GM18861 (cell line): ENCODE data around the gene MUC13.

ENCODE experiments used
- ATAC-seq: cut with Tn5 transposase; IDR thresholded peaks from one replicate; pipeline ENCODE4 v1.9.1; 2021; ENCODE audit not compliant: unreplicated experiment

The MUC13 gene

DNA sequence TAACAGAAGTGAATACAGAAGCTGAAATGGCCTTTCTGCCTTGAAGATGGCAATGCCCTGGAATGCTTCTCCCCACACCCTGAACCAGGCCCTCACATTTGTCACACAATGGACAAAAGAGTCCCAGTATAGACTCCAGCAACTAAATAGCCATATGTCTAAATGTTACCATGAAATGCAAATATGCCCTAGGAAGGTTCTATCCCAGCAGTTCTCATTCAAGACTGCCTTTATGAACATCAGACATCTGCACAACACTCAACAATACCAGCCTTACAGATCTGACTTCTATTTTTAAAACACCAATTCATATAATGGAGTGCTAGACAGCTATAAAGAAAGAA, 55.2 kb downstream of the MUC13 start:
- ATAC-seq: no peak

DNA sequence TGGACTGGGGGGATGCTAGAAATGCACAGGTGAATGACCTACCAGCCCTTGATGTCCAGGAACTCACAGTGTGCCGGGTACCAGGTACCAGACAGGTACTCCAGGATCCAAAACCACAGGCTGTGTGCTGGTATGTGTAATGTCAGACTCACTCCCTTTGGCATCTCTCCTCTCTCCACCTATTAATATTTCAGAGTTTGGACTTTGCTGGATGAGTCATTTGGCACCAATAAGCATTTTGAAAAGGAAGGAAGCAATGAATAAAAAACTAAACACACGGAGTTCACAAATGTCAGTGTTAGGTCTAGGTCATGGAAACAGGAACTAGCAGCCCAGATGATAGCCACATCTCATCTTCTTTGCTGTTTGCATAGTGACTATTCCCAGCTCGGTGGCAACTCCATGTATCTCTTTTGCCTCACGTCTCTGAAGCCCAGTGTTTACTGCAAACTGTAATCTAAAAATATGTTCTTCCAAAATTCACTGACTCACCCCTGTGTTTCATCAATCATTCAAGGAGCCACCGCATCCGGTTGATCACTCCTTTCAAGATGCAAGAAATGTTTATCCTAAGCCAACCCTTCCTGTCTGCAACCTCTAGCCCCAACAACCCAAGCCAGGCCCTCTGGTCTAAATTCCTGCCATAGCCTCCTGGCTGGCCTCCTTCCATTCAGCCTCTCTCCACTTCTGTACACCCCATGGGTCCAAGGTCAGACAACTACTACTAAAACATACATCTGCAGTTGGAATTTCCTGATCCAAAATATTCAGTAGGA, 55.8 kb downstream of the MUC13 start:
- no peak for ATAC-seq

DNA sequence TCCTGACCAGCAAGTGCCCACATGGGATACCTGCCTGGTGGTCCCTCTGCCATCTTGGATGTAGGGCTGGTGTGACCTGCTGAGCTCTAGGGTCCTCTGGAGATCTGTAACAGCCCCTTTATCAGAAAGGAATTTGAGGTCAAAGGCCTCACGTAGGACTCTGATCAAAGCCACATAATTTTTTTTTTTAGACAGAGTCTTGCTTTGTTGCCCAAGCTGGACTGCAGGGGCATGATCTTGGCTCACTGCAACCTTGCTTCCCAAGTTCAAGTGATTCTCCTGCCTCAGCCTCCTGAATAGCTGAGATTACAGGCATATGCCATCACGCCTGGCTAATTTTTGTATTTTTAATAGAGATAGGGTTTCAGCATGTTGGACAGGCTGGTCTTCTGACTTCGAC, 56.9 kb downstream of the MUC13 start:
- ATAC-seq: no peak

- no peak for ATAC-seq
These were observed 58.1 kb downstream of the MUC13 start for GRCh38 chr3:124876401-124876878.

GRCh38 chr3:124873226-124873625, 61.3 kb downstream of the MUC13 start:
- ATAC-seq: no peak

DNA sequence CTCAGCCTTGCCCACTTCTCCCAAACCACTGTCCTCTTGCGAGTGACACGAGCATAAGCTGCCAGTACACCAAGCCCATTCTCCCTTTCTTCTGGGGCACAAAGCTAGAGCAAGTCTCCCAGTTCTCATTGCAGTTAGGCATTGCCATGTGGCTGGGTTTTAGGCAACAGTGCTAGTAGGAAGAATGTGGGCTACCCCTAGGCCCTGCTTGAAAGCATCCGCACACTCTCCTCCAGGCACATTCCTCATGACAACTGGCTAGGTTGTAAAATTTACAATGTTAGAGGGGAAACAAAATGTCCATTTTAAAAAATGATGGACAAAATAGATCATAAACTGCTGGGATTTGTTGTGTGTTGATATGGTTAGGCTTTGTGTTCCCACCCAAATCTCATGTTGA, 67.0 kb downstream of the MUC13 start:
- ATAC-seq: no peak

GRCh38 chr3:124862006-124862405, 72.5 kb downstream of the MUC13 start:
- no peak for ATAC-seq

DNA sequence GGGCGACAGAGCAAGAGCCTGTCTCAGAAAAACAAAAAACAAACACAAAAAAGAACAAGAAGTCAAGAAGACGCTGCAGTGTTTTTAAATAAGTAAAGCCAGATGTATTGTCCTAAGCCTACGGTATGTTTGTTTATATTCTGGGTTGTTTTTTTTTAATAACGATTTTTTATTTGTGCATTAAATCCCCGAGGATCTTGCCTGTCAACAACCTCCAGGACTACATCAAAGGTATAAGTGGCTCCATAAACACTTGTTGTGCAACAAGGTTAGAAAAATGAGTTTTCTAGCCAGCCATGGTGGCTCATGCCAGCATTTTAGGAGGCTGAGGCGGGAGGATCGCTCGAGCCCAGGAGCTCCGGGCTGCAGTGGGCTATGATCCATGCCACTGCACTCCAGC, 73.5 kb downstream of the MUC13 start:
- no peak for ATAC-seq

GRCh38 chr3:124860599-124860998, 74.0 kb downstream of the MUC13 start:
- ATAC-seq: no peak

- ATAC-seq: no peak
These were observed 75.5 kb downstream of the MUC13 start for GRCh38 chr3:124859025-124859424.

GRCh38 chr3:124858275-124858674, 76.3 kb downstream of the MUC13 start:
- no peak for ATAC-seq

- ATAC-seq: no peak
These were observed 77.9 kb downstream of the MUC13 start for GRCh38 chr3:124856677-124857076.
